Type B pancreatic cell (in vitro differentiated cells): ENCODE data around the gene ADPRHL1. TPM values are rescaled to one million over a fixed set of nuclear protein-coding genes. Genes with fewer than 3 reads are reported as not detected.

Experiments
- DNase-seq: peaks from one replicate; pipeline ENCODE4 v3.0.0; 2021; ENCODE audit warnings: mixed read lengths; ENCODE audit not compliant: unreplicated experiment; ENCODE audit errors: extremely low spot score
- H3K27ac Mint-ChIP-seq: 2 replicates; pipeline ENCODE4 v1.8.0; 2021; ENCODE audit warnings: mild to moderate bottlenecking, mixed read lengths
- H3K27me3 Mint-ChIP-seq: 2 replicates; pipeline ENCODE4 v1.8.0; 2021; ENCODE audit warnings: mixed read lengths
- H3K36me3 Mint-ChIP-seq: 2 replicates; pipeline ENCODE4 v1.8.0; 2021; ENCODE audit warnings: mixed read lengths
- H3K4me1 Mint-ChIP-seq: one replicate; pipeline ENCODE4 v1.8.0; 2021; ENCODE audit warnings: mixed read lengths; ENCODE audit not compliant: unreplicated experiment
- H3K4me3 Mint-ChIP-seq: 2 replicates; pipeline ENCODE4 v1.8.0; 2021; ENCODE audit warnings: mild to moderate bottlenecking, mixed read lengths
- H3K9me3 Mint-ChIP-seq: 2 replicates; pipeline ENCODE4 v1.8.0; 2021; ENCODE audit warnings: mixed read lengths
- total RNA-seq: library from RNA; stranded (reverse); gene quantifications from 2 replicates; pipeline ENCODE4 v1.2.1, GENCODE V29; 2021; ENCODE audit warnings: low replicate concordance
- TF ChIP-seq, protein P1 (sequence below): fragments of 200-600 bp; sonication (generic); conservative IDR thresholded peaks from 2 replicates; pipeline ENCODE4 v1.5.0; 2021; ENCODE audit warnings: antibody characterized with exemption, mild to moderate bottlenecking

The ADPRHL1 gene
- total RNA-seq, 1 donor from 2014 or later = 4.1 TPM

DNA sequence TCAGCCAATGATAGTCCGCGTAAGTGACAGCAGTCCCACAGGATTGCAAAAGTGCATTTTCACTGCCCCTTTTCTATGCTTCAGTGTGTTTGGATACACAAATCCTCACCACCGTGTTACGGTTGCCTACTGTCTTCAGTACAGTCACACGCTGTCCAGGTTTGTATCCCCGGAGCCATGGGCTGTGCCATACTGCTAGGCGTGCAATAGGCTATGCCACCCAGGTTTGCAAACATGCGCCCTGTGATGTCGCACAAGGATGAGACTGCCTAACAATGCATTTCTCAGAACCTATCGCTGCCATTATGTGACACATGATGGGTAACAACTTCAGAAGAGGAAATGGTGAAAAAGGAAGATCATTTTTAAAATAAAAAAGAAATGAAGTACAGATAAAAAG lies 16.8 kb upstream of the ADPRHL1 start:
- no peaks in the 10 kb centered on the region for H3K27me3 Mint-ChIP-seq
- peaks cover 14% of the 10 kb centered on the region for H3K4me1 Mint-ChIP-seq
- H3K4me3 Mint-ChIP-seq = no peak overlapping the region
- H3K36me3 Mint-ChIP-seq = peaks cover 39% of the 10 kb centered on the region
- H3K9me3 Mint-ChIP-seq = no peaks in the 10 kb centered on the region
- H3K27ac Mint-ChIP-seq = no peak overlapping the region
- no peak for DNase-seq
- TF ChIP-seq, protein P1, sequence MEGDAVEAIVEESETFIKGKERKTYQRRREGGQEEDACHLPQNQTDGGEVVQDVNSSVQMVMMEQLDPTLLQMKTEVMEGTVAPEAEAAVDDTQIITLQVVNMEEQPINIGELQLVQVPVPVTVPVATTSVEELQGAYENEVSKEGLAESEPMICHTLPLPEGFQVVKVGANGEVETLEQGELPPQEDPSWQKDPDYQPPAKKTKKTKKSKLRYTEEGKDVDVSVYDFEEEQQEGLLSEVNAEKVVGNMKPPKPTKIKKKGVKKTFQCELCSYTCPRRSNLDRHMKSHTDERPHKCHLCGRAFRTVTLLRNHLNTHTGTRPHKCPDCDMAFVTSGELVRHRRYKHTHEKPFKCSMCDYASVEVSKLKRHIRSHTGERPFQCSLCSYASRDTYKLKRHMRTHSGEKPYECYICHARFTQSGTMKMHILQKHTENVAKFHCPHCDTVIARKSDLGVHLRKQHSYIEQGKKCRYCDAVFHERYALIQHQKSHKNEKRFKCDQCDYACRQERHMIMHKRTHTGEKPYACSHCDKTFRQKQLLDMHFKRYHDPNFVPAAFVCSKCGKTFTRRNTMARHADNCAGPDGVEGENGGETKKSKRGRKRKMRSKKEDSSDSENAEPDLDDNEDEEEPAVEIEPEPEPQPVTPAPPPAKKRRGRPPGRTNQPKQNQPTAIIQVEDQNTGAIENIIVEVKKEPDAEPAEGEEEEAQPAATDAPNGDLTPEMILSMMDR = no peak

DNA sequence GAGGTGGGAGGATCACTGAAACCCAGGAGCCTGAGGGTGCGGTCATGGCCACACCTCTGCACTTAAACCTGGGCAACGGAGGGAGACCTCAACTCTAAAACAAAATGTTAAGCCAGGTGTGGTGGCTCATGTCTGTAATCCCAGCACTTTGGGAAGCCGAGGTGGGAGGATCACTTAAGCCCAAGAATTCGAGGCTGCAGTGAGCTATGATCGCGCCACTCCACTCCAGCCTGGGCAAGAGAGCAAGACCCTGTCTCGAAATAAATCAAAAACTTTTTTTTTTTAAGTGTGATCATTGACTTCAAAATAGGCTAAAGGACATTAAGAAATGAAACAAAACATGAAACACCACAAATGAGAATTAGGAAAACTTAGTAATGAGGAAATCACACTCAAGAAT lies 16.3 kb upstream of the ADPRHL1 start:
- TF ChIP-seq, protein P1 = no peak
- no peaks in the 10 kb centered on the region for H3K9me3 Mint-ChIP-seq
- no peak overlapping the region for H3K27ac Mint-ChIP-seq
- peaks cover 14% of the 10 kb centered on the region for H3K4me1 Mint-ChIP-seq
- H3K36me3 Mint-ChIP-seq = peaks cover 34% of the 10 kb centered on the region
- H3K27me3 Mint-ChIP-seq = no peaks in the 10 kb centered on the region
- no peak overlapping the region for H3K4me3 Mint-ChIP-seq
- DNase-seq = no peak

DNA sequence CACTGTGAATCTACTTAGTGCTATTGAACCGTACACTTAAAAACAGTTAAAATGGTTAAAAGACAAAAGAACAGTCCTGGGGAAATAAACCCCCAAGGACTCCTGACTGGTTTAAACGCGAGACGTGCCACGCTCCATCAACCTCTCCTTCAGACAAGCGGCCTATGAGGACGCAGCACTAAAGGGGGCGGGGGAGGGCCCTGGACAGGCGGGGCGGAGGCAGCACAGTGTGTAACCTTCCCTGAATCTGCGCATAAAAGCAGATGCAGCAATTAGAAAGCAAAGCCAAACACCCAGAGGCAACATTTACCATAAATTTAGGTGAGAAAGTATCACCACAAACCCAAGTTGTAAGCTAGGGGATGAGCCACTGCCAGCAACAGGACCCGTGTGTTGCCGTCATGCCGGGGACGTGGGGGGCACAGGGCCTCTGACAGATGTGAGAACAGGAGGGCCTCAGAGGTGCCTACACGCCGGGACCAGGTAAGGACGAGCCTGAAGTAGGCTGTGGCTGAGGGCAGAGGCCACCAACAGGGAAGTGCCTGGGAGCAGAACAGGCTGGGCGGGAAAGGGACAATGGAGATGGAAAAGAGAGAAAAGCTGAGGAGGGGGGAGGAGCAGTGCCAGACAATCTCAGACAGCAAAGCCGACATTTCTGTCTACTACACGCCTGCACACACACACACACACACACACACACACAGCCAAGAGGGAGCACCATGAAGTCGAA lies 15.3 kb upstream of the ADPRHL1 start:
- Mint-ChIP-seq H3K36me3 (peaks cover 28% of the 10 kb centered on the region), H3K9me3 (no peaks in the 10 kb centered on the region), H3K4me3 (peak overlapping the region; percentile 45), H3K27ac (peak overlapping the region; percentile 67), H3K27me3 (no peaks in the 10 kb centered on the region), H3K4me1 (peaks cover 14% of the 10 kb centered on the region)
- no peak for DNase-seq
- TF ChIP-seq, protein P1 = no peak

DNA sequence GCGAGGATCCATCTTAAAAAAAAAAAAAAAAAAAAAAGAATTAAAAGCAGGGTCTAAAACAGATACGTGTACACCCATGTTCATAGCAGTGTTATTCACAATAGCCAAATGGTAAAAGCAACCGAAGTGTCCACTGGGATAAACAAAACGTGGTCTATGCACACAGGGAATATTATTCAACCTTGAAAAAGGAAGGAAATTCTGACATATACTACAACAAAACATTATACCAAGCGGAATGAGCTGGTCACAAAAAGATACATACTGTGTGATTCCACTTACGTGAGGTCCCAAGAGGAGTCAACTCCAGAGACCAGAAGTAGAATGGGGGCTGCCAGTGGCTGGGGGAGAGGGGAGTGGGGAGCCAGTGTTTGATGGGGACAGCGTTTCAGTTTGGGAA lies 14.7 kb upstream of the ADPRHL1 start:
- TF ChIP-seq, protein P1 = no peak
- H3K9me3 Mint-ChIP-seq = no peaks in the 10 kb centered on the region
- DNase-seq = no peak
- no peak overlapping the region for H3K27ac Mint-ChIP-seq
- H3K4me1 Mint-ChIP-seq = peaks cover 14% of the 10 kb centered on the region
- H3K27me3 Mint-ChIP-seq = no peaks in the 10 kb centered on the region
- H3K4me3 Mint-ChIP-seq = peak overlapping the region; percentile 45
- H3K36me3 Mint-ChIP-seq = peaks cover 28% of the 10 kb centered on the region

DNA sequence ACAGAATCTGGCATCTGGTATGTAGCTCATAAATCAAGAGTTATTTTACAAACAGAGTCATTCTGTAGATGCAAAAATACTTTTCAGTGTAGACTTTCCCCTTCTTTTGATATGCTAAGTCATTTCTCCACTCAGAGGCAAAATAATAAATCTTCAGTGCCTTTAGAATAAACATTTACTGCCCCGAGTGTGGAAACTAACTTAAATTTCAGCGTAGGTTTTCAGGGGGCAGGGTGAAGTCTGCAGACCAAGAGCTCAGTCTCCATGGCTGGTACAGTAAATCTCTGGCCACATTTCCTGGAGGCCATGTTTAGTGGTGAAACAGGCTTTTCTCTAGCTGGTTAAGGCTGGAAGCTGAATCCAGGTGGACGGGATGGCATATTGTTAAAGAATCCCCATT lies 13.1 kb upstream of the ADPRHL1 start:
- TF ChIP-seq, protein P1 = no peak
- H3K4me3 Mint-ChIP-seq = no peak overlapping the region
- no peak overlapping the region for H3K27ac Mint-ChIP-seq
- no peak for DNase-seq
- peaks cover 24% of the 10 kb centered on the region for H3K36me3 Mint-ChIP-seq
- H3K4me1 Mint-ChIP-seq = peaks cover 14% of the 10 kb centered on the region
- H3K9me3 Mint-ChIP-seq = no peaks in the 10 kb centered on the region
- no peaks in the 10 kb centered on the region for H3K27me3 Mint-ChIP-seq
